HG03565 (cell line): ENCODE results near the gene TMEM121.
A peak's percentile ranks its signal among the peaks of the same experiment; 100 is the strongest.
"Not testable (repeated sequence)": the region's sequence is repeated elsewhere in the genome, so short reads cannot be mapped to it uniquely, and the experiment has no call there.

ENCODE experiments used
- ATAC-seq: cut with Tn5 transposase; IDR thresholded peaks from one replicate; pipeline ENCODE4 v1.9.1; 2021; ENCODE audit warnings: mild to moderate bottlenecking, moderate library complexity; ENCODE audit not compliant: unreplicated experiment

TMEM121 gene

DNA sequence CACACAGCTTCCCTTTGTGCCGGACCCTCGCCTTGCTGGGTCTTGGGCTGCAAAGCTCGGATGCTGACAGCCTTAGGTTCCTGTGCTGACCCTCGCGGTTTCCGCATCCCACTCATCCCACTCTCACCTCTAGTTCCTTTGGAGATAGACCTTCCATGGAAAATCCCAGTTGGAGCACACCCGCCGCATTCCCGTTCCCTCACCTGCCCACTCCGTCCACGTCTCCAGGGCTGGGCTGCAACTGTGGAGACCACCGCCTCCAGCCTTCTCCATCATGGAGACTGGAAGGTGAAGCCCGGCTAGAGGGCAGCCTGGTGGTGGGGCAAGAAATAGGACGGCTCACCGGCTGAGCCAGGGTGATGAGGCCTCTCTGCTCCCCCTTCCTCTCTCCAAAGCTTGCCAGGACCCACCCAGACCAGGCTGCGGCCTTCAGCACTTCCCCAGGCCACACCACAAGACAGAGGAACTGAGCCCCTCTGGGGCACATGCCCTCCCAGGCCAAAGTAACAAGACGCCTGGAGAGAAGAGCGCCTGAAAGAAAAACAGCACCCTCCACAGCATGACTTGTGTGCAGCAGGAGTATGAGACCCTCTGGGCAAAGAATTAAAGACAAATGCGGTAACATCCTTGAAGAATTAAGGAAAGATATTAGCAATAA lies 15.0 kb downstream of the TMEM121 start:
- ATAC-seq = no peak

DNA sequence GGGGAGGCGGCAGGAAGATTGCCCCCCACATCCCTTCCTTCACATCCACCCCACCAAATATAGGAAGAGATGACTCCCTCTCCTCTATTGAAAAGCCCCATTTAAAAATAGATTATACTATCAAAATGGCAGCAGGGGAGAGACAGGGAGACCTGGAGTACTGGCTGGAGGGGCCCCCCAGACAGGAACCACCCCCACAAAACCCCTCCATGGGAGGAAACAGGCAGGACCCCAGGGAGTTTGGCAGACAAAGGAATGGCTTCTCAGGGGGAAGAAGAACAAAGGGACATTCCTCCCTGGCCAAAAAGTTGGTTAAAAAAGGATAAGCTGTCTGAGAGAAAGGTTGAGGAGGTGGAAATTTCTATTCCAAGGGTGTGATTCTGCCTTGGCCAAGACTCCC lies 19.3 kb downstream of the TMEM121 start:
- ATAC-seq = not testable (repeated sequence)

DNA sequence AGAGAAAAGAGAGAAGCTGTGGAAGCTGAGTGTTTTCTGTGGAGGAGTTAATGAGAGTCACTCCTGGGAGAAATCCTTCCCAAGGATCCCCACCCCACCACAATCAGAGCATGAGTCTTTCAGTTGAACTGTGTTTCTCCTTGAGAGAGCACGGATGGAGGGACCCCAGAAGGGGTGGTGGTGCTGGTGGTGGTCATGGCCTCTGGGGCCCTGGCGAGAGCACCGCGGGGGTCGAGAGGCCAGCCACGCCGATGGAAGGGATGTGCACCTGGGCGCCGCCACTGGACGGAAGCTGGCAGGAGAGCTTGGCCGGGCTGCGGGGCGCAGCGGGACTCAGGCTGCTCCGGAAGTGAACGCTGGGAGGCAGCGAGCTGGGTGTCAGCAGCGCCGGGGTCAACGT lies 20.0 kb downstream of the TMEM121 start:
- ATAC-seq = not testable (repeated sequence)

DNA sequence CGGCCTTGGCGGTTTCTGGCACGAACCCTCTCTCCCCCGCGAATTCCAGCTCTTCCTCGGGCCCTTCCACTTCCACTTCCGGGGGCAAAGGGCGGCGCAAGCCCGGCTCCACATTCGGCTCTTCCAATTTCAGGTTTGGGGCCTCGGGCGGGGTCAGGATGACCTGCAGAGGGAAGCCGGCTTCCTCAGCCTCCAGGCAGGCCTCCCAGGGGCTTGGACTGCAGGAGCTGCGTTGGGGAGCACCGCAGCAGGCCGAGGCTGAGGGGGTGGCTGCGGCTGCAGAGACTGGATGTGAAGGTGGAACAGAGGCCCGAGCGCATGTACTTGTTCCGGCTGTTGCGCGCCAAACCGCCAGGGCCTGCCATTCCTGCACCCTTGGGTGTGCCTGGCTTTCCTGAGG lies 20.7 kb downstream of the TMEM121 start:
- ATAC-seq = not testable (repeated sequence)

DNA sequence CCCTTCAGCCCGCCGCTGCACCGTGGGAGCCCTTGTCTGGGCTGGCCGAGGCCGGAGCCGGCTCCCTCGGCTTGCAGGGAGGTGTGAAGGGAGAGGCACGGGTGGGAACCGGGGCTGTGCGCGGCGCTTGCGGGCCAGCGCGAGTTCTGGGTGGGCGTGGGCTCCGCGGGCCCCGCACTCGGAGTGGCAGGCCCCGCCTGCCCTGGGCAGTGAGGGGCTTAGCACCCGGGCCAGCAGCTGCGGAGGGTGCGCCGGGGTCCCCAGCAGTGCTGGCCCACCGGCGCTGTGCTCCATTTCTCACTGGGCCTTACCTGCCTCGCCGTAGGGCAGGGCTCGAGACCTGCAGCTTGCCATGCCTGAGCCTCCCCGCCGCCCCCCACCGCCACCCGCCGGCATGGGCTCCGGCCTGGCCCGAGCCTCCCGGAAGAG lies 21.4 kb downstream of the TMEM121 start:
- ATAC-seq = no peak

DNA sequence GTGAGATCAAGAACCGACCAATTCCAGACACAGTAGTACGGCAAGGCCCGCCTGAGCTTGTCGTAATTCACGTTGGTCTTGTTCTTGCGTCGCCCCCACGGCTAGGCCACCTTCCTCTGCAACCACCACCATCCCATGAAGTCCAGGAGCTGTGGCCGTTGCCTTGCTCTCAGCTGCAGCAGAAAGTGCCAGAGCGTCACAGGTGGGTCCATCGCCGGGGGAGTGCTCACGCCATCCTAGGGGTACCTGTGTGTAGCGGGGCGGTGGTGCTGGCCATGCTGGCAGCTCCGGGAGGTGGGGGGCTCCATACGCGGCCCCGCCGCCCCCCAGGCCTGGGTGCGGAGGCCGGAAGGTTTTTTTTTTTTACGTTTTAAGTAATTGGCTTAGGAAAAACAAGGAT lies 23.1 kb downstream of the TMEM121 start:
- ATAC-seq = no peak

DNA sequence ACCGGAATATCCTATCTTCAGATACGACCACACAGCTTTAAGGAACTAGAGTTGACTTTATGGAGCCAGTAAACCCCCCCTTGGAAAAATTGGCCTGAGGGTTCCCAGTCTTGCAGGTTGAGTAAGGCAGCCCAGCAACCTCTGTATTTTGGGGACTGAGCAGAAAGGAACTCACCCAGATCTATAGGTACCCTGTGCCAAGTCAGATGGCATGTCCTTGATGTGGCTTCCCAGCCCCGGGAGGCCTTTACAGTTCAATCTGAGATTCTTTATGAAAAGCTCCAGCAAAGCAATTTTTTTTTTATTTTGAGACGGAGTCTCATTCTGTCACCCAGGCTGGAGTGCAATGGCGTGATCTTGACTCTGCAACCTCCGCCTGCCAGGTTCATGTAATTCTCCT lies 27.6 kb downstream of the TMEM121 start:
- no peak for ATAC-seq

DNA sequence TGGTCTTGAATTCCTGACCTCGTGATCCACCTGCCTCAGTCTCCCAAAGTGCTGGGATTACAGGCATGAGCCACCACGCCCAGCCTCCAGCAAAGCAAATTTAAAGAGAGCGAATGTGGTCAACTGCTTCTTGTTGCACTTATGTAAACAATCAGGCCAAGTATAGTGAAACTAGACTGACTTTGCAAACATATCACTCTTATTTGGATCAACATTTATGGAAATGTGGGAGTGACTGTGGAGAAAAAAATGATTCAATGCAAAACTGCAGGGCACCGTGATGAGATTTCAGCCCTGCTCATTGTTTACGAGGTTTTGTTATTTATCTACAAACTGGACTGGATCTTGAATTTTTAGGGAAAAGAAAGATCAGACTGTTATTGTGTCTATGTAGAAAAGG lies 28.1 kb downstream of the TMEM121 start:
- no peak for ATAC-seq

DNA sequence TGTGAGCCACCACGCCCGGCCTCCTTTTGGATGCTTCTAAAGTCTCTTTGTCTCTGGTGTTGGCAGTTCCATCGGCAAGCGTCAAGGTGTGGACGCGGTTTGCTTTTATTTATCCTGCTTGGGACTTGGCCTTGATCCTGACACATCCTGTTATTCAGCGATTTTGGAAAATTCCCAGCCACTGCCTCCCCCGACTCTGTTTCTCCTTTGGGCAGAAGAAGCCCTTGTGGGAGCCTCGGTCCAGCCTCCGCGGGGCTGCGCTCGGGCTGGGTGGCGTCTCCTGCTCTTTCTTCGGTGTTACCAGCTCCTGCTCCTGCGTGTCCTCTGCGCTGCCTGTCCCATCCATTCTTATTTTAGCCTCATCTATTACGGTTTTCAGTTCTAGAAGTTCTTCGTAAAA lies 31.3 kb downstream of the TMEM121 start:
- not testable (repeated sequence) for ATAC-seq

DNA sequence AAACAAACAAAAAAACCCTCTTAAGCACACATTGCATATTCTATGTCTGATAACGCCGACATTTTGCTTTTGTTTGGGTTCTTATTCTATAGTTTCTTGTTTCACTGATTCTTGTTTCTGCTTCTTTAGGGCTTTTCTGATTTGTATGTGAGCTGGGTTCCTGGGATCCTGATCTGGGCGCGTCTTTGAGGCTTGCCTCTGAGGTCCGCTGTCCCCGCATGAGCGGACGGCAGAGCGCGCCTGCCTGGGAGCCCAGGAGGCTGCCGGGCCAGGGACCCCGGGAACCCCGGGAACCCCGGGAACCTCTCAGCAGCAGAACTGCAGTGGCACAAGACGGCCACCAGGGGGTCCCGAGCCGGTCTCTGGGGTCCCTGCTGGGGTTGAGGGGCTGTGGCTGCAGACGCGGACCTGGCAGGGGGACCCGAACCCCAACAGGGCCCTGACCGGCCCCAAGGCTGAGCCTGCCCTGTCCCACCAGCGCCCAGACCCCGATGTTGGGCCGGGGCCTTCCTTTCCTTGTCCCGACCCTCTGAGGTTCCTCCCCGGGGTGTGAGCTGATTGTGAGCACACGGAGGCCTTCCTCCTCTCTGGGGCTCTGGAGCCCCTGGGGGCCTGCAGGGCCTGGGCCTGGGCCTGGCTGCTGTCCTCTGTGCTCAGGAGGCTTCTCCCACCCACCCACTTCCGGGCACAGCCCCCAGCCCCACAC lies 32.2 kb downstream of the TMEM121 start:
- ATAC-seq = not testable (repeated sequence)

DNA sequence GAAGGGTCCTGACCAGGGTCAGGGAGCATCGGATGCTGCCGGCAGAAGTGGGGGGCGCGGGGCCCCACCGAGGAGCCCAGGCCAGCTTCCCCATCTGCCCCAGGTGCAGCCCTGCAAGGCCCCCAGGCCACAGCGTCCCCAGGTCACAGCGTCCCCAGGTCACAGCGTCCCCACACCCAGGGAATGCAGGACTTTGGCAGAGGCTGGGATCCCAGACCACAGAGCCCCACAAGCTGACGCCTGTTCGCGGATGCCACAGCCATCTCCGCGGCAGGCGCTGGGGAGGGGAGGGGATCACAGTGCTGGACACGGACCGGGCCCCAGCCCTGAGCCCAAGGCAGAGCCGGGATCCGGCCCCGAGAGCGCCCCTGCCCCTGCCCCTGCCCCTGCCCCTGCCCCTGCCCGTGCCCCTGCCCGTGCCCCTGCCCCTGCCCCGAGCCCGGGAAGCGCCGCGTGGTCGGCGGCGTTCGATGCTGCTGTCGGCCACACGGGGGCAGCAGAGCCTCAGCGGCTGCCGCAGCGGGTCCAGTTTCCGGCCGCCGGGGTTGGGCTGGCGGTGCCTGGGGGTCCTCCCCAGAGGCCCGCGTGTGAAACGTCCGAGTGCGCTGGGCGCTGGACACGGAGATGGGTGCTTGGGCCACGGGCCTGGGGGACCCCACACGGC lies 33.1 kb downstream of the TMEM121 start:
- ATAC-seq = peak; percentile 31

DNA sequence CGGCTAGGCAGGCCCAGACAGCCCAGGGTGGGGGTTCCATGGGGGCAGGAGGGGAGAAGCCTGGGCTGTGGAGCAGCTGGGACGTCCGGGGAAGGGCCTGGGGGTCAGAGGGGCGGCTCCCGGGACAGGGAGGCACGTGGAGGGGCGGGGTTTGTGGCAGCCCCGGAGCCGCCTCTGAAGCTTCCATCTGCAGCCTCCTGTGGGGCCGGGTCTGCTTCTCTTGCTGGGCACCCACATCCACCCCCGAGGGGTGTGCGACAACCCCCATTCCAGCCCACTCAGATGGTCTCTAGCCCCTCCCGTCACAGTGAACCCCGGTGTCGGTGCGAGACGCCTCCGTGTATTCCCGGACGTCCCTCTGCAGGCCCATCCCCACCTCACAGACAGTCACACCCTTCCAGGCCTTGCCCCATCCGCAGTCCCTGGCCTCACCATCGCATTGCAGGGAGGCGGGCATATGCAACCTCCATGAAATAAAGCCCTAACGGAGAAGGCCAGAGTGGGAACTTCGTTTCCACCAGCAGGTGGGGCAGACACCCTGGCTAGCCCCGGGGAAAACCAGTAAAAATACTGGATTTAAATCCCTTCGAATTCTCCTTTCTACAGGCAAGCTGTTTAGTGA lies 33.8 kb downstream of the TMEM121 start:
- ATAC-seq = peak; percentile 36

DNA sequence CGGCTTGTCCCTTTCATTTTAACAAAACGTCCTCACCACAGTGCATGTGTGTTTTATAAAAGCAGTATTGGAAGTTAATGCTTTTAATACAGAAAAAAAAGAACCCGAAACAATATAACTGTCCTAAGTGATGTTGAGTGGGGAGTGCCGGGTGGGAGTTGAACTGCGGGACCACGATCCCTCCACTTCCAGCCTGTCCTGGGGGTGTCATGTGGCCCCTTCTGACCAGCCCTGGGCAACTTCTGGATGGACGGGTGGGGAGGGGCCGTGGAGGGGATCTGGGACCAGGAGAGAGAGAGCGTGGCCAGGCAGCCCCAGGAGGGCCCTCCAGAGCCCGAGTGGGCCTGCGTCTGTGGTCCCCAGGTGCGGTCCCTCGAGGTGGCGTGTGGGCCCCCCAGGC lies 35.0 kb downstream of the TMEM121 start:
- not testable (repeated sequence) for ATAC-seq

DNA sequence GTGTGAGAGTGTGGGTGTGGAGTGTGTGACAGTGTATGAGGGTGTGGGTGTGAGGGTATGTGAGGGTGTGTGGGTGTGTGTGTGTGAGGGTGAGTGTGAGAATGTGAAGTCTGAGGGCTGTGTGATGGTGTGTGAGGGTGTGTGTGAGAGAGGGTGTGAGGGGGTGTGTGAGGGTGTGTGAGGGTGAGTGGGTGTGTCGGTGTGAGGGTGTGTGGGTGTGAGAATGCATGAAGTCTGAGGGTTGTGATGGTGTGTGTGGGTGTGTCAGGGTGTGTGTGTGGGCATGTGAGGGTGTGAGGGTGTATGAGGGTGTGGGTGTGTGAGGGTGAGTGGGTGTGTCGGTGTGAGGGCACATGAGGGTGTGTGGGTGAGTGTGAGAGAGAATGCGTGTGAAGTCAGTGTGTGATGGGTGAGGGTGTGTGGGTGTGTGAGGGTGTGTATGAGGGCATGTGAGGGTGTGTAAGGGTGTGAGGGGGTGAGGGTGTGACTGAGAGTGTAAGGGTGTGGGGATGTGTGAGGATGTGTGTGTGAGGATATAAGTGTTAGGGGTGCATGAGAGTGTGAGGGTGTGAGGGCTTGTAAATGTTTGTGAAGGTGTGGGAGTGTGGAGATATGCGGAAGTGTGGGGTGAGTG lies 36.4 kb downstream of the TMEM121 start:
- ATAC-seq = no peak

DNA sequence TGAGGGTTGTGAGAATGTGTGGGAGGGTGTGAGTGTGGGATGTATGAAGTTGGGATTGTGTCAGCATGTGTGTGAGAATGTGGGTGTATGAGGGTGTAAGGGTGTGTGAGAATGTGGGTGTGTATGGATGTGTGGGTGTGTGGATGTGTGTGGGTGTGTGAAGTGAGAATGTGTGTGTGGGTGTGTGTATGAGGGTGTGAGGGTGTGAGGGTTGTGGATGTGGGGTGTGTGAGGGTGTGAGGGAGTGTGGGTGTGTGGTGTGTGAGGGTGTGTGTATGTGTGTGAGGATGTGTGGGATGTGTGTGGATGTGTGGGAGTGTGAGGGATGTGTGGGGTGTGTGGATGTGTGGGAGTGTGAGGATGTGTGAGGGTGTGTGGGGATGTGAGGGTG lies 37.0 kb downstream of the TMEM121 start:
- ATAC-seq = no peak

DNA sequence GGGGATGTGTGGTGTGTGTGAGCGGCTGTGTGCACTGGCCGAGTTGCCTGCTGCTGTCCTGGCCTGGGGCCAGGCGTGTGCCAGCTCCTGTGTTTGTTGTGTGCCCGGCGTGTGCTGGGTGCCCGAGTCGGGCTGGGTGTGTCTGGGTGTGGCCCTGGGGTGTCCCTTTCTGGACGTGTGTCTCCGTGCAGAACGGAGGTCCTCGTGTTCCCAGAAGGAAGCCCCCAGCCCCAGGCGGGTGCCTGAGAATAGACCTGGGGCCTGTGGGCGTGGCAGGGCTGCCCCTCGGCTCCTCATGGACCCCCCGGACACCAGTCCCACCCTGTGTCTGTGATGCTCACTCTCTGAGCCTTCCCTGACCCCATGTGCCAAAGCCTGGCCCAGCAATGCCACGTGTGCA lies 38.2 kb downstream of the TMEM121 start:
- not testable (repeated sequence) for ATAC-seq

DNA sequence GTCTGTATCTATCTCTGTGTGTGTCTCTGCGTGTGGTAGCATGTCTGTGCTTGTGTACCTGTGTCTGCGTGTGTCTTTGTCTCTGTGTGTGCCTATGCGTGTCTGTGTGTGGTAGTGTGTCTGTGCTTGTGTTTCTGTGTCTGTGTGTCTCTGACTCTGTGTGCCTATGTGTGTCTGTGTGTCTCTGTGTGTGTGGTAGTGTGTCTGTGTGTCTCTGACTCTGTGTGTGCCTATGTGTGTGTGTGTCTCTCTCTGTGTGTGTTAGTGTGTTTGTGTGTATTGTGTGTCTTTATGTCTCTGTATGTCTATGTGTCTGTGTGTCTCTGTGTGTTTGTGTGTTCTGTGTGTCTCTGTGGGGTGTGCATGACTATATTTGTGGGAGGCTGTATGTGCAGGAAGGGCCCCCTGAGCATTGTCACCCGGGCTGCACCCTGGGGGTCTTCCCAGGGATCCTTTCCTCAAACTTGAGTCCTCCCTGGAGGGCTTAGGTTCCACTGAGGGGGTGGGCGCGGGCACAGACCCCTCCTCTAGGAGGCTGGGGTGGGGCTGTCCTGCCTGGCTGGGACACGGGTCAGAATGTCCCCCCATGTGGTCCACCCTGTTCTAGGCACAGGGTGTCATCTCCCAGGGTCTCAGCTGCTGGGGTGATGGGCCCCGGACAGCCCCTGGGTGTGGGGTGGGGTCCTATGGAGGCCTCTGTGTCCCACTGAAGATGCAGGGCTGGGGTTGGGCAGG lies 39.0 kb downstream of the TMEM121 start:
- not testable (repeated sequence) for ATAC-seq

DNA sequence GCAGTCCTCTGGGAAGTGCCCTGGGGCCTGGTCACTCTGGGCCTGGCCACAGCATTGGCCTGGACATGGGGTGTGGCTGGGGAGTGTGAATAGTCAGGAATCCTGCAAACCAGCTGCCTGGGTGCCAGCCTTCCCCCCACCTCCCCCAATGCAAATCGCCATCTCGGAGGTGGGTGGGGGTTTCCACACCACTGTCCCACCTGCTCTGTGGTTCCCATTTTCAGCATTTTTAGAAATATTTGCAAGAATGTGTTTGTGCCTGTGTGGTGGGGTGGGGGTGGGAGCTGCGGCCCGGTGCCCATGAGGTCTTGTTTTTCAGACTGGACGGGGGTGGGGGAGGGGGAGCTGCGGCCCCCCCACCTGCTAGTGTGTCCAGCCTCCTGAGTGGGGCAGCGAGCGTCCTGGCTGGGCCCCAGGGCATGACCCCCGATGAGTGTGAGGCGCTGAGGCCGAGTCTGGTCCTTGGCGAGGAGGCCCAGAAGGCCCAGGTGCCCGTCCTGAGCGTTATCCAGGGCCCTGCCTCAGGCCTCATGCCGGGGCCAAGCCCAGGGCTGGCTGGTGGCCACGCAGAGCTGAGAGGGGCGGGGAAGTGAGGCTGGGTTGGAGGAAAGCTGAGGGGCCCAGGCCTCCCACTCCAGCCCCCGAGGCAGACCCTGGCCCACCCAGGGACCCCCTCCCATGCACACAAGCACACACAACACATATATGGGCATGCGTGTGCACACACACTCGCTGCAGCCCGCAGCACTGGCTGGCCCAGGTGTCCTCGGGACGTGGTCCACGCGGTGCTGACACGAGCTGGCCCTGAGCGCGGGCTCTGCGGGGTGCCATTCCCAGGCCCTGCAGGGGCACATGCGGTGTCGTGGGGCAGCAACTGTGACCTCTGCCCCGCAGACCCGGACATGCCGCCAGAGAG lies 40.1 kb downstream of the TMEM121 start:
- not testable (repeated sequence) for ATAC-seq
